Measurements from ENCODE around the gene STEEP1. TPM values are rescaled to one million over a fixed set of nuclear protein-coding genes. Genes with fewer than 3 reads are reported as not detected.

STEEP1 gene
- total RNA-seq, 1 experiment from 2014 or later: 30.4 TPM

GRCh38 chrX:119488749-119489148 lies 76.5 kb downstream of the STEEP1 start:
- Histone ChIP-seq H3T11ph (ENCODE audit: low read length) (no peak overlapping the region), H3K23ac (ENCODE audit: insufficient read length, low read depth, low read length) (no peak overlapping the region), H3K4me1 (ENCODE audit: insufficient read depth, low read length) (no peaks in the 10 kb centered on the region), H3K79me2 (ENCODE audit: insufficient read depth, low read length) (no peaks in the 10 kb centered on the region), H3K18ac (ENCODE audit: insufficient read length, low read depth, low read length) (no peak overlapping the region), H3K56ac (ENCODE audit: insufficient read length, low read depth, low read length) (no peak overlapping the region), H2BK20ac (ENCODE audit: low read depth, low read length, poor library complexity, severe bottlenecking) (no peak overlapping the region), H3K27ac (ENCODE audit: insufficient read length, low read depth, low read length) (no peak overlapping the region), H2BK120ac (ENCODE audit: low read depth, low read length, poor library complexity, severe bottlenecking) (no peak overlapping the region), H3K4me2 (ENCODE audit: insufficient read depth, insufficient read length, low read length) (no peak overlapping the region), H3K27me3 (ENCODE audit: insufficient read depth, low read length) (no peaks in the 10 kb centered on the region), H2AK5ac (ENCODE audit: insufficient read length, low read length) (no peak overlapping the region), H2BK5ac (ENCODE audit: insufficient read length, low read length) (no peak overlapping the region), H3K14ac (ENCODE audit: insufficient read depth, low read length) (no peak overlapping the region), H3K4ac (ENCODE audit: low read depth, low read length) (no peak overlapping the region), H3K79me1 (ENCODE audit: insufficient read depth, low read depth, low read length, poor library complexity, severe bottlenecking) (no peaks in the 10 kb centered on the region), H3K9ac (ENCODE audit: extremely low read depth, insufficient read length, low read length) (no peak overlapping the region), H3K23me2 (ENCODE audit: insufficient read length, low read depth, low read length, poor library complexity, severe bottlenecking) (no peaks in the 10 kb centered on the region), H2AFZ (ENCODE audit: low read length) (no peak overlapping the region), H4K91ac (ENCODE audit: insufficient read length, low read depth, low read length) (no peak overlapping the region), H4K5ac (ENCODE audit: insufficient read length, low read depth, low read length) (no peak overlapping the region), H2BK15ac (ENCODE audit: low read depth, low read length) (no peak overlapping the region), H3K9me3 (ENCODE audit: control insufficient read depth, low read depth, low read length) (peaks cover 7% of the 10 kb centered on the region), H2BK12ac (ENCODE audit: insufficient read length, low read depth, low read length) (no peak overlapping the region), H4K20me1 (ENCODE audit: control insufficient read depth, insufficient read depth, insufficient read length) (no peaks in the 10 kb centered on the region), H4K8ac (replicated peaks; ENCODE audit: insufficient read length, low read depth, low read length) (no peak overlapping the region)
- Mint-ChIP-seq H3K4me3 (no peak overlapping the region; a peak in 1 of 5 replicates), H3K36me3 (ENCODE audit: insufficient read depth in 1 of 3, low read depth in 3 of 3) (peaks cover 0 to 6% (median 2%) of the 10 kb centered on the region in 3 experiments; a peak in 3 of 7 replicates), H3K27ac (no peak overlapping the region), H3K9me3 (peaks cover 78 to 79% of the 10 kb centered on the region in 2 experiments), H3K27me3 (ENCODE audit: low read depth) (peaks cover 7% of the 10 kb centered on the region), H3K4me1 (no peaks in the 10 kb centered on the region)
- DNase-seq: no peak
- TF ChIP-seq CTCF (conservative IDR thresholded peaks at IDR 0.05): peak; percentile 66
- no CpG with 5 or more reads among the region's 8 CpGs for WGBS (ENCODE audit: extremely low coverage, insufficient read length, low lambda C conversion rate)

Other genes starting within 250 kb of the STEEP1 start
- gene SLC25A43, start 166.1 kb downstream of the STEEP1 start, total RNA-seq (2021): 3.7 and 4.2 TPM in 2 replicates
- 454 and 472 TPM in 2 replicates for gene SLC25A5, start 97.0 kb downstream of the STEEP1 start, total RNA-seq (2021)
- 54.7 and 54.8 TPM in 2 replicates for gene UBE2A, start 9.2 kb upstream of the STEEP1 start, total RNA-seq (2021)
- 15.1 and 15.2 TPM in 2 replicates for gene NKRF, start 41.0 kb upstream of the STEEP1 start, total RNA-seq (2021)
- gene SEPTIN6, start 127.8 kb upstream of the STEEP1 start, total RNA-seq (2021): 22.9 and 23.1 TPM in 2 replicates
- gene SOWAHD, start 193.2 kb upstream of the STEEP1 start, total RNA-seq (2021): 0.92 and 0.98 TPM in 2 replicates
- 2,033 and 2,054 TPM in 2 replicates for gene RPL39, start 226.2 kb upstream of the STEEP1 start, total RNA-seq (2021)

Data from H9 (cell line).